Peyer's patch (tissue), 4 donors: ENCODE data around the gene FAM78A.
"Not testable (repeated sequence)": the region's sequence is repeated elsewhere in the genome, so short reads cannot be mapped to it uniquely, and the experiment has no call there.

Experiments
- CTCF ChIP-seq, 6 experiments: fragments of 450-650 bp in 4 of 6; fragments of 200-600 bp in 2 of 6; sonication (generic) in 1 of 6; IDR thresholded peaks; one replicate each; pipeline ENCODE4 v1.5.1; 2017 to 2019; ENCODE audit warnings: antibody characterized with exemption in 6 of 6, mild to moderate bottlenecking in 3 of 6, moderate library complexity in 1 of 6
- POLR2A ChIP-seq, 2 donors: fragments of 450-650 bp; IDR thresholded peaks; one replicate each; pipeline ENCODE4 v1.5.1; 2017; ENCODE audit warnings: antibody characterized with exemption in 2 of 2, mild to moderate bottlenecking in 2 of 2, moderate library complexity in 2 of 2

- TF ChIP-seq CTCF, POLR2A (IDR thresholded peaks at IDR 0.05): not testable (repeated sequence)
These were observed 13.3 kb downstream of the FAM78A start for GRCh38 chr9:131263033-131263343.
